ENCODE measurements around the gene RAB28. TPM values are rescaled to one million over a fixed set of nuclear protein-coding genes. Genes with fewer than 3 reads are reported as not detected.

Gene RAB28
- total and polyA plus RNA-seq, 9 of the 15 experiments (the other 6 are each of a cell fraction or from before 2014, with no cell fraction given): 6.7 to 40.4 (median 23.0) TPM

GRCh38 chr4:13525606-13526281 is 41.6 kb upstream of the RAB28 start (continued):
- TF ChIP-seq ATF6 (CRISPR knock-in tag; IDR thresholded peaks at IDR 0.05): no peak
- TF ChIP-seq USF1 (CRISPR knock-in tag; IDR thresholded peaks at IDR 0.05): no peak
- no peak for TF ChIP-seq CUX1 (CRISPR knock-in tag; IDR thresholded peaks at IDR 0.05)
- TF ChIP-seq ZNF644 (tag; IDR thresholded peaks at IDR 0.05; ENCODE audit: low read depth): no peak
- TF ChIP-seq PTRF (tag; IDR thresholded peaks at IDR 0.05): no peak
- TF ChIP-seq ZNF518B (CRISPR knock-in tag; IDR thresholded peaks at IDR 0.05): no peak
- TF ChIP-seq SAFB2 (IDR thresholded peaks at IDR 0.05; ENCODE audit: borderline replicate concordance, low read depth, low read length, severe bottlenecking): no peak
- no peak for TF ChIP-seq MAX (CRISPR knock-in tag; IDR thresholded peaks at IDR 0.05)
- TF ChIP-seq ZNF79 (CRISPR knock-in tag; IDR thresholded peaks at IDR 0.05; ENCODE audit: low read depth): no peak
- TF ChIP-seq EP400 (IDR thresholded peaks at IDR 0.05): no peak
- TF ChIP-seq NR4A1 (CRISPR knock-in tag; IDR thresholded peaks at IDR 0.05): no peak
- TF ChIP-seq NR4A1 (tag; IDR thresholded peaks at IDR 0.05): no peak
- no peak for TF ChIP-seq ZNF224 (CRISPR knock-in tag; IDR thresholded peaks at IDR 0.05)
- TF ChIP-seq CREB3 (tag; conservative IDR thresholded peaks at IDR 0.05; ENCODE audit: low read depth): no peak
